OCI-LY3 (cell line): ENCODE measurements around the gene DYRK2.

Experiments
- EZH2phosphoT487 ChIP-seq: fragments of 200-600 bp; shearing (Covaris generic); IDR thresholded peaks from 2 replicates; pipeline ENCODE4 v1.6.1; 2018; ENCODE audit warnings: antibody characterized with exemption, mixed run types, low read depth
- TF ChIP-seq, protein P1 (sequence below): fragments of 200-600, 300-600 bp; sonication (generic); IDR thresholded peaks from 2 replicates; pipeline ENCODE4 v1.5.1; 2014; ENCODE audit warnings: antibody characterized with exemption, low read length, low read depth

DNA sequence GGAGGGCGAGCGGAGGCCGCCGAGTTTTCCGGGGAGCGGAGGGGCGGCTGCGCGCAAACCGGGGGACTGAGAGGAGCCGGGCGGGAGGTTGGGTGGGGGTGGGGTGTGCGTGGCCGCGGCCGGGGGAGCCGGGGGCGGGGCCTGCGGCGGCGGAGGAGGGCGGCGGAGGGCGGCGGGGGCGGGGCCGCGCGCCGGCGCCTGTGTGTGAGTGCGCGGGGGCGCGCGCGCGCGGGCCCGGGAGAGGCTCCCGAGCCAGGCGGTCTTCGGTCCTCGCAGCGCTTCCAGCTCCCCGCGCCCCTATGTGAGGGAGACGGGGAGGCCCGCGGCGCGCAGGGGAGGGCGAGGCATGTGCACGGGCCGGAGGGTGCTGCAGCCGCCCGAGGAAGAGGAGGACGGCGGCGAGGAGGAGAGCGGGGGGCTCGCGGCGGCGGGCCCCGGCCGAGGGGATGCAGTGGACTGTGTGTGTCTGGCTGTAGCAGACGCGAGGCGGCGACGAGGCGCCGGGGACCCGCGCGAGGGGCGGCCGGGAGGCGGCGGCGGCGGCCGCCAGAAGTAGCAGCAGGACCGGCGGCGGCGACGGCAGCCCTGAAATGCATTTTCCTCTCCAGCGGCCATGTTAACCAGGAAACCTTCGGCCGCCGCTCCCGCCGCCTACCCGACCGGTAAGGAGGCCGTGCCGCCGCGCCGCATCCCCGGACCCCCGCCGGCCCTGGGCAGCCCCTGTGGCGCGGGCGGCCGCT is at the start of gene DYRK2:
- TF ChIP-seq, protein P1, sequence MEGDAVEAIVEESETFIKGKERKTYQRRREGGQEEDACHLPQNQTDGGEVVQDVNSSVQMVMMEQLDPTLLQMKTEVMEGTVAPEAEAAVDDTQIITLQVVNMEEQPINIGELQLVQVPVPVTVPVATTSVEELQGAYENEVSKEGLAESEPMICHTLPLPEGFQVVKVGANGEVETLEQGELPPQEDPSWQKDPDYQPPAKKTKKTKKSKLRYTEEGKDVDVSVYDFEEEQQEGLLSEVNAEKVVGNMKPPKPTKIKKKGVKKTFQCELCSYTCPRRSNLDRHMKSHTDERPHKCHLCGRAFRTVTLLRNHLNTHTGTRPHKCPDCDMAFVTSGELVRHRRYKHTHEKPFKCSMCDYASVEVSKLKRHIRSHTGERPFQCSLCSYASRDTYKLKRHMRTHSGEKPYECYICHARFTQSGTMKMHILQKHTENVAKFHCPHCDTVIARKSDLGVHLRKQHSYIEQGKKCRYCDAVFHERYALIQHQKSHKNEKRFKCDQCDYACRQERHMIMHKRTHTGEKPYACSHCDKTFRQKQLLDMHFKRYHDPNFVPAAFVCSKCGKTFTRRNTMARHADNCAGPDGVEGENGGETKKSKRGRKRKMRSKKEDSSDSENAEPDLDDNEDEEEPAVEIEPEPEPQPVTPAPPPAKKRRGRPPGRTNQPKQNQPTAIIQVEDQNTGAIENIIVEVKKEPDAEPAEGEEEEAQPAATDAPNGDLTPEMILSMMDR: no peak; the same call in 1 of the 2 replicates
- TF ChIP-seq EZH2phosphoT487: no peak
